ENCODE data around the gene ACTA1. TPM values are rescaled to one million over a fixed set of nuclear protein-coding genes. Genes with fewer than 3 reads are reported as not detected.

ACTA1 gene
- total RNA-seq, 2 experiments from 2014 or later, result not detected

DNA sequence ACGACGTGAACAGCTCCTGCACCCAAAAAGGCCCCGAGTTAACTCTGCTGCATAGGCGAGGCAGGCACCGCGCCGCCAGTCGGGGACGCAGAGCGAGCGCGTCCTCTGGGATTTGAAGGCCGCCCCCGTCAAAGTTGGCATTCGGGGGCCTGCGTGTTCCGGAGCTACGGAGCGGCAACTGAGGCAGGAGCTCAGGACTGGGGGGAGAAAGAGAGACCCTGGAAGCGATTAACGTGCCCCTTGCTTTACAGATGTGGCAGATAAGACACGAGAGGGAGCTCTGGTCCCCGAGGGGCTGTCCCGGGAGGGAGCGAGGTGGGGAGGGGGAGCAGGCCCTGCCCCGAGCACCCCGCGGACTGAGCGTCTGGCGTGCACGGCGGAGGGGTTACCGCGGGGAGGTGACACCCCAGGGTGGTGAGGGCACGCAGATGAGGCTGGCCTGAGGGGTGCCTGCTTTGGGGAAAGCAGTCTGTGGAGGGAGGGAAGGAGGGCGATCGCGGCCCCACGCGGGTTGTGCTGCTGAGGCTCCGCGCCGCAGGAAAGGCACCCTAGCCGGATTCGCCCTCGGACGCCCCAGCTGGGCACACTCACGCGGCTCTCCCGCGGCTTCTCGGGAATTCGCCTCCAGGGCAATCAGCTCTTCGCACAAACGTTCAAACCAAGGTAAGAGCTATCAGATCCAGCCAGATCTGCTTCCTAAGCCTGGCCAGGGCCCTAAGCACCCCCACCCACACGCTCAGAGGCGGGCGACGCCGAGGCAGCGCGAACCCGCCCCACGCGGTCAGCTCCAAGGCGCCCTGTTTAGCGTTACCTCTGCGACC, 26.5 kb downstream of the ACTA1 start:
- no peak for TF ChIP-seq EZH2phosphoT487 (IDR thresholded peaks at IDR 0.05; ENCODE audit: borderline replicate concordance, low read depth, low read length)
- TF ChIP-seq, protein P1, sequence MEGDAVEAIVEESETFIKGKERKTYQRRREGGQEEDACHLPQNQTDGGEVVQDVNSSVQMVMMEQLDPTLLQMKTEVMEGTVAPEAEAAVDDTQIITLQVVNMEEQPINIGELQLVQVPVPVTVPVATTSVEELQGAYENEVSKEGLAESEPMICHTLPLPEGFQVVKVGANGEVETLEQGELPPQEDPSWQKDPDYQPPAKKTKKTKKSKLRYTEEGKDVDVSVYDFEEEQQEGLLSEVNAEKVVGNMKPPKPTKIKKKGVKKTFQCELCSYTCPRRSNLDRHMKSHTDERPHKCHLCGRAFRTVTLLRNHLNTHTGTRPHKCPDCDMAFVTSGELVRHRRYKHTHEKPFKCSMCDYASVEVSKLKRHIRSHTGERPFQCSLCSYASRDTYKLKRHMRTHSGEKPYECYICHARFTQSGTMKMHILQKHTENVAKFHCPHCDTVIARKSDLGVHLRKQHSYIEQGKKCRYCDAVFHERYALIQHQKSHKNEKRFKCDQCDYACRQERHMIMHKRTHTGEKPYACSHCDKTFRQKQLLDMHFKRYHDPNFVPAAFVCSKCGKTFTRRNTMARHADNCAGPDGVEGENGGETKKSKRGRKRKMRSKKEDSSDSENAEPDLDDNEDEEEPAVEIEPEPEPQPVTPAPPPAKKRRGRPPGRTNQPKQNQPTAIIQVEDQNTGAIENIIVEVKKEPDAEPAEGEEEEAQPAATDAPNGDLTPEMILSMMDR (conservative IDR thresholded peaks at IDR 0.05; ENCODE audit: low read length), result no peak
- Histone ChIP-seq H3K9me3 (ENCODE audit: low read length) (no peaks in the 10 kb centered on the region), H3K27ac (ENCODE audit: low read depth, low read length, poor library complexity, severe bottlenecking) (no peak overlapping the region), H3K79me2 (ENCODE audit: insufficient read depth, low read depth, low read length) (no peaks in the 10 kb centered on the region), H3K9me2 (ENCODE audit: insufficient read depth, low read length) (no peaks in the 10 kb centered on the region), H3K4me2 (ENCODE audit: low read length) (no peak overlapping the region), H3K4me3 (ENCODE audit: low read depth, low read length, poor library complexity, severe bottlenecking) (no peak overlapping the region), H2AFZ (ENCODE audit: low read length) (no peak overlapping the region), H3K4me1 (ENCODE audit: insufficient read depth, low read length, poor library complexity, severe bottlenecking) (no peaks in the 10 kb centered on the region), H4K20me1 (ENCODE audit: insufficient read depth, low read length) (no peaks in the 10 kb centered on the region), H3K36me3 (ENCODE audit: insufficient read depth, low read length) (no peaks in the 10 kb centered on the region)
- POLR2A ChIA-PET, result interaction anchor here (1.5 kb wide), 1 partner anchor 20 kb away, joined by 5 read pairs; no protein-coding TSS in a partner anchor
- intact Hi-C loops (cut with micrococcal nuclease; ENCODE audit: unreplicated experiment), result no loop called here
- DNase-seq (ENCODE audit: low spot score), result no peak
- no TSS peak for BruUV-seq (replicated peaks)
- CTCF ChIA-PET (ENCODE audit: unreplicated experiment), result no interaction called here

DNA sequence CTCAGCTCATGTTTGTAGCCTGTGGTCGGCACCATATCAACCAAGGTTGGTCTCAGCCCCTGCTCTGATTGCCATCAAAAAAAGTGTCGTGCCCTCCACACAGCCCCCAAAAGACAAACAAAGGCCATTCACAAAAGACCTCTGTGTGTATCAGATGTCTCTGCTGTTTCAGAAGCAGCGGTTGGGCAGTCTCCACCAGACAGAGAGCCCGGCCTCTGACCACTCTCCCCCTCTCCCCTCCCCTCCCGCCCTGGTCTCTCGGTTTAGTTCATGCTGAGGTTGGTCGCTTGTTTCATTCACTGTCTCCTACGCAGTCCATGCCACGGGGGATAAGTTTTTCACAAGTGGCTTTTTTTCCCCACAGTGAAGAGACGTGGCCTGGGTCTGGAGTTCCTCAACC, 27.1 kb downstream of the ACTA1 start:
- no peak overlapping the region for H2AFZ ChIP-seq (ENCODE audit: low read length)
- H3K4me2 ChIP-seq (ENCODE audit: low read length), result no peak overlapping the region
- H3K4me3 ChIP-seq (ENCODE audit: low read depth, low read length, poor library complexity, severe bottlenecking), result no peak overlapping the region
- H3K79me2 ChIP-seq (ENCODE audit: insufficient read depth, low read depth, low read length), result no peaks in the 10 kb centered on the region
- DNase-seq (ENCODE audit: low spot score), result no peak
- no peaks in the 10 kb centered on the region for H3K9me3 ChIP-seq (ENCODE audit: low read length)
- TF ChIP-seq, protein P1 (conservative IDR thresholded peaks at IDR 0.05; ENCODE audit: low read length), result no peak
- TF ChIP-seq EZH2phosphoT487 (IDR thresholded peaks at IDR 0.05; ENCODE audit: borderline replicate concordance, low read depth, low read length), result no peak
- H3K4me1 ChIP-seq (ENCODE audit: insufficient read depth, low read length, poor library complexity, severe bottlenecking), result no peaks in the 10 kb centered on the region
- ChIA-PET POLR2A (interaction anchor here (0.6 to 1.5 kb wide), 2 partner anchors 19 to 1003 kb away, joined by 3 to 5 read pairs; no protein-coding TSS in a partner anchor), CTCF (ENCODE audit: unreplicated experiment) (no interaction called here)
- no peaks in the 10 kb centered on the region for H4K20me1 ChIP-seq (ENCODE audit: insufficient read depth, low read length)
- no peaks in the 10 kb centered on the region for H3K9me2 ChIP-seq (ENCODE audit: insufficient read depth, low read length)
- intact Hi-C loops (cut with micrococcal nuclease; ENCODE audit: unreplicated experiment), result no loop called here
- H3K27ac ChIP-seq (ENCODE audit: low read depth, low read length, poor library complexity, severe bottlenecking), result no peak overlapping the region
- no peaks in the 10 kb centered on the region for H3K36me3 ChIP-seq (ENCODE audit: insufficient read depth, low read length)
- BruUV-seq (replicated peaks), result no TSS peak

- no TSS peak for BruUV-seq (replicated peaks)
- no peak overlapping the region for H3K4me2 ChIP-seq (ENCODE audit: low read length)
Measured at GRCh38 chr1:229403573-229403972, 30.3 kb downstream of the ACTA1 start.

More at GRCh38 chr1:229403573-229403972, 30.3 kb downstream of the ACTA1 start:
- no peak overlapping the region for H3K27ac ChIP-seq (ENCODE audit: low read depth, low read length, poor library complexity, severe bottlenecking)
- no peaks in the 10 kb centered on the region for H3K79me2 ChIP-seq (ENCODE audit: insufficient read depth, low read depth, low read length)
- H4K20me1 ChIP-seq (ENCODE audit: insufficient read depth, low read length), result no peaks in the 10 kb centered on the region
- no peaks in the 10 kb centered on the region for H3K36me3 ChIP-seq (ENCODE audit: insufficient read depth, low read length)
- ChIA-PET CTCF (ENCODE audit: unreplicated experiment) (no interaction called here), POLR2A (interaction anchor here (0.6 kb wide), 1 partner anchor 46 kb away, joined by 3 read pairs; no protein-coding TSS in a partner anchor)
- H2AFZ ChIP-seq (ENCODE audit: low read length), result no peak overlapping the region
- H3K4me1 ChIP-seq (ENCODE audit: insufficient read depth, low read length, poor library complexity, severe bottlenecking), result no peaks in the 10 kb centered on the region
- intact Hi-C loops (cut with micrococcal nuclease; ENCODE audit: unreplicated experiment), result no loop called here
- H3K9me3 ChIP-seq (ENCODE audit: low read length), result no peaks in the 10 kb centered on the region
- no peak overlapping the region for H3K4me3 ChIP-seq (ENCODE audit: low read depth, low read length, poor library complexity, severe bottlenecking)
- H3K9me2 ChIP-seq (ENCODE audit: insufficient read depth, low read length), result no peaks in the 10 kb centered on the region
- DNase-seq (ENCODE audit: low spot score), result no peak
- TF ChIP-seq, protein P1 (conservative IDR thresholded peaks at IDR 0.05; ENCODE audit: low read length), result no peak
- TF ChIP-seq EZH2phosphoT487 (IDR thresholded peaks at IDR 0.05; ENCODE audit: borderline replicate concordance, low read depth, low read length), result no peak

All from OCI-LY7 (cell line).